Epithelial cell of proximal tubule (primary cell): Measurements from ENCODE around the gene FOXB1. TPM values are rescaled to one million over a fixed set of nuclear protein-coding genes. Genes with fewer than 3 reads are reported as not detected.

Experiments
- DNase-seq: peaks from one replicate; pipeline ENCODE4 v3.0.0-alpha.2; 2011; ENCODE audit warnings: low read depth
- H3K4me3 ChIP-seq: 2 replicates; pipeline ENCODE4 v1.5.1; 2011; ENCODE audit warnings: low read depth, mild to moderate bottlenecking, low read length
- CTCF ChIP-seq: conservative IDR thresholded peaks from 2 replicates; pipeline ENCODE4 v1.5.1; 2012; ENCODE audit warnings: low read depth, mild to moderate bottlenecking, low read length
- total RNA-seq: library from RNA; depleted of rRNA; stranded (reverse); fragments of >200 nt; gene quantifications from 2 replicates; pipeline ENCODE4 v1.2.3, GENCODE V29; 2015

The FOXB1 gene
- not detected in 2 replicates for total RNA-seq

DNA sequence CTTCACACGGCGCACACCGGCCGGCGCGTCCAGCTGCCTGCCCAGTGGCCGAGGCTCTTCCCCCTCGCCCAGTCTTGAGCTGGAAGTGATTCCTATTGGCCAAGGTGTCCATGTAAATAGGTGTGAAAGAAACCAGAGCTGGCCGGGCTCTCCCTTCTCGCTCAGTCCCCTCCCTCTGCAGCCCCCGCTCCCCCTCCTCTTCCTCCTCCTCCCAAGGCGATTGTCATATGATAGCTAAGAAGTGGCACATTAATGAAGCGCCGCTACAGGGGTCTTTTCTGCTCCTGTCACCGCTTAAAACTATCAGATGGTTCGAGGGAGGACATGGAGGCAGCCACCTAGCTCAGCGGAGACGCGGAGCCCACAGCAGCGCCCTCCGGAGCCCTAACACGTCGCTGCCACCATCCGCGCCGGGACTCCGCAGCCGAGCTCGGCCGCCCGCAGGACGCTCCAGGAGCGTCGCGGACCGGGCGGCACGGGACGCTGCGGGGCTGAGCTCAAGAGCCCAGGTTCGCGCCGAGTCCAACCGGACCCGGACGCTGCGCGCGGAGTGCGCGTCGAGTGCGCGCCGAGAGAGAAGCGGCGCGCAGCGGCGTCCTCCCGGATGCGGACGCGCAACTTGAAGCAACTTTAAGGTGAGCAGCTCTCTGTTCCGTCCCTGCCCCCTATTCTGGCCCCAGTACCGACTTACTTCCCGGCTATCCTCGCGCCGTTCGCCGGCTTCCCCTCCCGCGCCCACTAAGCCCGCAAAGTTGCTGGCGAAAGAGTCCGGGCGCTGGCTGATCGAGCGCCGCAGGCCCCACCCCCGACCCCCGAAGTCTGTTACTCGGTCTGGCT, at the start of gene FOXB1:
FOXB1 (plus strand) TSS at position 303 of the 837 bp plus-strand sequence. CDS start 653 bp downstream, outside the sequence.
- H3K4me3 ChIP-seq = no peak within 1 kb of the TSS

DNA sequence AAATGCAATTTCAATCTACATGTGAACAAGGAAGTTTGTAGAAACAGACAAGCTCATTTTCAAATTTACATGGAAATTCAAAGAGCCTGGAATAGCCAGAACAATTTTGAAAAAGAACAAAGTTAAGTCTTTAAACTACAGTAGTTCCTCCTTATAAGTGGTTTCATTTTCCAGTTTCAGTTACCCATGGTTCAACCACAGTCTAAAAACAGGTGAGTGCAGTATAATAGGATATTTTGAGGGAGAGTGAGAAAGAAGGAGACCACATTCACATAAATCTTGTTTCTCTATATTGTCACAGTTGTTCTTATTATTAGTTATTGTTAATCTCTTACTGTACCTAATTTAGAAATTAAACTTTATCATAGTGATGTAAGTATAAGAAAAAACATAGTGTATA, 45.8 kb upstream of the FOXB1 start:
- no peak overlapping the region for H3K4me3 ChIP-seq
- no peak for DNase-seq
- TF ChIP-seq CTCF = no peak

More for the DNA sequence above, at the start of gene FOXB1:
- DNase-seq = no peak
- TF ChIP-seq CTCF = no peak

GRCh38 chr15:59960318-59960717, 43.8 kb upstream of the FOXB1 start:
- no peak for TF ChIP-seq CTCF
- no peak for DNase-seq
- no peak overlapping the region for H3K4me3 ChIP-seq

DNA sequence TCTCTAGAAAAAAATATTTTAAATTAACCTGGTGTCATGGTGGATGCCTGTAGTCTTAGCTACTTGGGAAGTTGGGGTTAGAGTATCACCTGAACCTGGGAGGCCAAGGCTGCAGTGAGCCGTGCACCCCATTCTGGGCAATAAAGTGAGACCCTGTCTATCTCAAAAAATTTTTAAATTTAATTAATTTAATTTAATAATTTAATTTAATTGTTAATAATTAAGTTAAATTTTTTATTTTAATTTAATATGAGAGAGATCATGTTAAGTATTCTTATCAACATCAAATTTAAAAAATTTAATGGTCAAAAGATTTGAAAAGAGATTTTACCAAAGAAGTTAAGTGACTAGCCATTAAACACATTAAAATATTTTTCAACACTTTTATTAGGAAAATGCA, 40.8 kb upstream of the FOXB1 start:
- TF ChIP-seq CTCF = no peak
- no peak overlapping the region for H3K4me3 ChIP-seq
- no peak for DNase-seq

DNA sequence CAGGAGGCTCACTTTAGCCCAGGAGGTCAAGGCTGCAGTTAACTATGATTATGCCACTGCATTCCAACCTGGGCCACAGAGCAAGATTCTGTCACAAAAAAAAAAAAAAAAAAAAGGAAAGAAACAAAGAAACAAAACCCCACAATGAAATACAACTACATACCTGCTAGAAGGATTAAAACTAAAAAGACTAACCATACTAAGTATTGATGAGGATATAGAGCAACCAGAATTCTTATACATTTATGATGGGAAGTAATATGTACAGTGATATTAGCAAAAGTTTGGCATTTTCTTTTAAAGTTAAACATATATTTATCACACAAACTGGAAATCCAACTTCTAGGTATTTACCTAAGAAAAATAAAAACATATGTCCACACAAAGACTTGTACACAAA, 40.2 kb upstream of the FOXB1 start:
- no peak for DNase-seq
- no peak overlapping the region for H3K4me3 ChIP-seq
- no peak for TF ChIP-seq CTCF

DNA sequence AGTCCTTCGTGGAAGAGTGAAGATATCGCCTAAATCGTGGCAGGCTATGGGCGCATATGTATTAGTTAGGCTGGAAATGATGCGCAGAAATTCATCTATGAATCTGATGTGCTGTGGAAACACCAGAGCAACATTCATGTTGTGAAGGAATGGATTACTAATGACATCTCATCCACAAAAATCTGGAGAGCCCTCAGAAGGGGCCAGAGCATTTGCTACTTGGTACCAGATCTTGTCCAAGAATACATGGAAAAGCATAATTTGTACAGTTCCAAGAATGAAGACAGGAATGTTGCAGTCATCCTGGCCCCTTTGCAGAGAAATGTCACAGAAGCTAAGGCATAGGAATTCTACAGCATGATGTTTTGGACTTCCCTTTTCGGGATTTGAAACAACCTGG, 38.4 kb upstream of the FOXB1 start:
- DNase-seq = no peak
- no peak overlapping the region for H3K4me3 ChIP-seq
- no peak for TF ChIP-seq CTCF

GRCh38 chr15:59966262-59966661, 37.8 kb upstream of the FOXB1 start:
- TF ChIP-seq CTCF = no peak
- no peak overlapping the region for H3K4me3 ChIP-seq
- no peak for DNase-seq
